ENCODE results near the gene SLC35F1.

DNA sequence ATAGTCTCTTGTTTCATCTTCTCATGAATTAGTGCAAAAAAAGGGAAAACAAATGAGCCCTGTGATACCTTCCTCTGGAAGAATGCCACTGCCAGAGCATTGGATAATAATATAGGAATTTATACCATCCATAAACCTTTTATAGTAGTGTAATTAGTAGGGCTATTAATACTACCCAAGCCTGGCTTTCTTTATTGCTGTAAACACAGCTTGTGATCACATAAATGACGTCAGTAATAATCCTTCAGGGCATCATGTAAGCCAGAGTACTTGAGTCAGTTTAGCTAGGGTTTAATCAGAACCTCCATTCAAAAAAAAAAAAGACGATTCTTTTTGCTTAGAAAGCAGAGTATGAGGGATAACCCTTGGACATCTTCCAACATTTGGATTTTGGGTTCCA, 264.8 kb downstream of the SLC35F1 start:
- TF ChIP-seq, protein P1, sequence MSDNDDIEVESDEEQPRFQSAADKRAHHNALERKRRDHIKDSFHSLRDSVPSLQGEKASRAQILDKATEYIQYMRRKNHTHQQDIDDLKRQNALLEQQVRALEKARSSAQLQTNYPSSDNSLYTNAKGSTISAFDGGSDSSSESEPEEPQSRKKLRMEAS (IDR thresholded peaks at IDR 0.05): no peak
- TF ChIP-seq POLR2A (IDR thresholded peaks at IDR 0.05; ENCODE audit: low read length) (no peak), RAD21 (conservative IDR thresholded peaks at IDR 0.05 in 1 of 2, IDR thresholded peaks at IDR 0.05 in 1 of 2) (no peak), CEBPB (IDR thresholded peaks at IDR 0.05) (no peak), EP300 (IDR thresholded peaks at IDR 0.05) (no peak), FOSL2 (IDR thresholded peaks at IDR 0.05) (no peak), FOSL2 (CRISPR knock-in tag; IDR thresholded peaks at IDR 0.05) (no peak), RFX5 (IDR thresholded peaks at IDR 0.05) (no peak)
- TF ChIP-seq, protein P2, sequence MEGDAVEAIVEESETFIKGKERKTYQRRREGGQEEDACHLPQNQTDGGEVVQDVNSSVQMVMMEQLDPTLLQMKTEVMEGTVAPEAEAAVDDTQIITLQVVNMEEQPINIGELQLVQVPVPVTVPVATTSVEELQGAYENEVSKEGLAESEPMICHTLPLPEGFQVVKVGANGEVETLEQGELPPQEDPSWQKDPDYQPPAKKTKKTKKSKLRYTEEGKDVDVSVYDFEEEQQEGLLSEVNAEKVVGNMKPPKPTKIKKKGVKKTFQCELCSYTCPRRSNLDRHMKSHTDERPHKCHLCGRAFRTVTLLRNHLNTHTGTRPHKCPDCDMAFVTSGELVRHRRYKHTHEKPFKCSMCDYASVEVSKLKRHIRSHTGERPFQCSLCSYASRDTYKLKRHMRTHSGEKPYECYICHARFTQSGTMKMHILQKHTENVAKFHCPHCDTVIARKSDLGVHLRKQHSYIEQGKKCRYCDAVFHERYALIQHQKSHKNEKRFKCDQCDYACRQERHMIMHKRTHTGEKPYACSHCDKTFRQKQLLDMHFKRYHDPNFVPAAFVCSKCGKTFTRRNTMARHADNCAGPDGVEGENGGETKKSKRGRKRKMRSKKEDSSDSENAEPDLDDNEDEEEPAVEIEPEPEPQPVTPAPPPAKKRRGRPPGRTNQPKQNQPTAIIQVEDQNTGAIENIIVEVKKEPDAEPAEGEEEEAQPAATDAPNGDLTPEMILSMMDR (IDR thresholded peaks at IDR 0.05): no peak
